K562 (cell line): Measurements from ENCODE around the gene IL15RA. TPM values are rescaled to one million over a fixed set of nuclear protein-coding genes. Genes with fewer than 3 reads are reported as not detected.

Source experiments
- ATAC-seq: fragments of 200-7000 bp; cut with Tn5 transposase; 3 replicates; pipeline ENCODE4 v1.9.1; 2020; ENCODE audit warnings: moderate library complexity
- BruUV-seq: library from RNA; stranded (reverse); fragments of 400-500 nt; replicated peaks from 2 replicates; lab custom pipeline; 2021; lab: Mats Ljungman, UMichigan
- CTCF ChIA-PET: fragments of 300-600 bp; formaldehyde crosslinking; extraction: SDS; loops from one replicate; lab custom pipeline; 2021; ENCODE audit warnings: low intra/inter-chr PET ratio; lab: Yijun Ruan, JAX
- POLR2A ChIA-PET: fragments of 300-600, 350-650 bp; sonication (Branson Sonifier 250); formaldehyde crosslinking; extraction: SDS; loops from one replicate; lab custom pipeline; 2021; ENCODE audit warnings: antibody characterized with exemption, inconsistent platforms; lab: Yijun Ruan, JAX
- DNase-seq, 4 experiments: peaks; one replicate each; pipeline versions ENCODE4 v3.0.0 to v3.0.0-alpha.2; 2011 to 2018; ENCODE audit warnings: low spot score in 3 of 4, mixed read lengths in 3 of 4; ENCODE audit errors: extremely low read depth in 1 of 4
- FAIRE-seq: peaks from 2 replicates; lab custom pipeline; 2011; peaks lifted over from hg19 to GRCh38; lab: Jason Lieb, UNC
- H2AFZ ChIP-seq: 2 replicates; pipeline ENCODE4 v1.6.0; 2011; ENCODE audit warnings: low read depth, low read length, control low read depth, inconsistent platforms
- H3K27ac ChIP-seq: fragments of 200-600 bp; 3 replicates; pipeline ENCODE4 v1.8.0; 2011; ENCODE audit warnings: low read depth, mild to moderate bottlenecking, control low read depth, inconsistent platforms, low read length, moderate library complexity, mixed read lengths; ENCODE audit errors: extremely low read depth
- H3K27me3 ChIP-seq, 2 experiments: fragments of 300-600 bp in 1 of 2; 2 replicates in 1 of 2; 3 replicates in 1 of 2; pipeline versions ENCODE4 v1.6.0 to v1.8.0; 2011; ENCODE audit warnings: inconsistent platforms in 2 of 2, low read length in 2 of 2, mild to moderate bottlenecking in 1 of 2, mixed read lengths in 1 of 2, moderate library complexity in 1 of 2; ENCODE audit not compliant: control insufficient read depth in 2 of 2, insufficient read depth in 2 of 2
- H3K36me3 ChIP-seq: fragments of 300-600 bp; 3 replicates; pipeline ENCODE4 v1.8.0; 2011; ENCODE audit warnings: mild to moderate bottlenecking, low read length, inconsistent platforms; ENCODE audit not compliant: control insufficient read depth, insufficient read depth
- H3K4me1 ChIP-seq, 2 experiments: fragments of 200-600 bp in 1 of 2; replicated peaks in 1 of 2; 2 replicates in 1 of 2; 3 replicates in 1 of 2; pipeline versions ENCODE4 v1.5.1 to v1.8.0; 2011; ENCODE audit warnings: inconsistent platforms in 2 of 2, low read length in 2 of 2, mild to moderate bottlenecking in 1 of 2, mixed read lengths in 1 of 2, moderate library complexity in 1 of 2; ENCODE audit not compliant: control insufficient read depth in 2 of 2, insufficient read depth in 2 of 2
- H3K4me2 ChIP-seq: 2 replicates; pipeline ENCODE4 v1.6.1; 2011; ENCODE audit warnings: low read length, control low read depth, inconsistent platforms, mixed read lengths; ENCODE audit not compliant: insufficient read depth
- H3K4me3 ChIP-seq: fragments of 200-600 bp; sonication (generic), shearing (Covaris generic); 2 replicates; pipeline ENCODE4 v1.5.1; 2016; ENCODE audit warnings: control low read depth, inconsistent platforms
- H3K79me2 ChIP-seq: fragments of 200-600 bp; 3 replicates; pipeline ENCODE4 v1.8.0; 2011; ENCODE audit warnings: low read length, inconsistent platforms; ENCODE audit not compliant: control insufficient read depth, insufficient read depth
- H3K9ac ChIP-seq, 2 experiments: 2 replicates each; pipeline versions ENCODE4 v1.6.0 to v1.6.1; 2011; ENCODE audit warnings: low read depth in 2 of 2, low read length in 2 of 2, control low read depth in 1 of 2, inconsistent platforms in 1 of 2, mild to moderate bottlenecking in 1 of 2, mixed read lengths in 1 of 2; ENCODE audit not compliant: insufficient read depth in 1 of 2
- H3K9me1 ChIP-seq: one replicate; pipeline ENCODE4 v1.6.0; 2011; ENCODE audit warnings: inconsistent platforms, mild to moderate bottlenecking, low read length, moderate library complexity; ENCODE audit not compliant: control insufficient read depth, insufficient read depth
- H3K9me3 ChIP-seq: replicated peaks from 2 replicates; pipeline ENCODE4 v1.5.1; 2011; ENCODE audit warnings: low read depth, low read length, inconsistent platforms; ENCODE audit not compliant: control insufficient read depth, insufficient read depth
- H4K20me1 ChIP-seq: replicated peaks from 2 replicates; pipeline ENCODE4 v1.6.1; 2011; ENCODE audit warnings: low read length, inconsistent platforms, mixed read lengths; ENCODE audit not compliant: control insufficient read depth, insufficient read depth
- BCL6 ChIP-seq: fragments of 250-450 bp; sonication (Bioruptor Pico); IDR thresholded peaks from 2 replicates; pipeline ENCODE4 v1.4.0; 2020
- CREBBP ChIP-seq: IDR thresholded peaks from one replicate; pipeline ENCODE4 v1.6.1; 2012; ENCODE audit warnings: low read depth, mild to moderate bottlenecking, control low read depth, inconsistent platforms, low read length
- HMG20B ChIP-seq: fragments of 250-450 bp; sonication (Bioruptor Pico); IDR thresholded peaks from 2 replicates; pipeline ENCODE4 v1.5.0; 2021; ENCODE audit warnings: mild to moderate bottlenecking
- HOXB6 ChIP-seq: fragments of 250-450 bp; sonication (Bioruptor Pico); IDR thresholded peaks from 2 replicates; pipeline ENCODE4 v1.5.1; 2022; ENCODE audit warnings: mild to moderate bottlenecking, borderline replicate concordance
- JUNB ChIP-seq: fragments of 450-650 bp; formaldehyde crosslinking; conservative IDR thresholded peaks from 2 replicates; pipeline ENCODE4 v1.4.0; 2020; ENCODE audit warnings: mild to moderate bottlenecking
- KAT7 ChIP-seq: sonication (generic); formaldehyde crosslinking; IDR thresholded peaks from 2 replicates; pipeline ENCODE4 v1.8.0; 2022; ENCODE audit warnings: missing genetic modification reagents, mild to moderate bottlenecking, borderline replicate concordance
- KLF10 ChIP-seq: fragments of 250-450 bp; sonication (Bioruptor Pico); IDR thresholded peaks from 2 replicates; pipeline ENCODE4 v1.6.1; 2021; ENCODE audit warnings: matching md5 sums
- KLF13 ChIP-seq: fragments of 450-650 bp; IDR thresholded peaks from 2 replicates; pipeline ENCODE4 v1.6.1; 2016; ENCODE audit warnings: missing genetic modification characterization, low read depth, mild to moderate bottlenecking, missing compliant biosample characterization, moderate library complexity, borderline replicate concordance
- MED1 ChIP-seq: sonication (generic); formaldehyde crosslinking; IDR thresholded peaks from 2 replicates; pipeline ENCODE4 v1.8.1; 2023; ENCODE audit warnings: missing genetic modification reagents, borderline replicate concordance
- RB1 ChIP-seq: fragments of 450-650 bp; IDR thresholded peaks from 2 replicates; pipeline ENCODE4 v1.6.1; 2017; ENCODE audit warnings: low read depth, mild to moderate bottlenecking
- RUNX1 ChIP-seq: sonication (generic); IDR thresholded peaks from 2 replicates; pipeline ENCODE4 v1.6.1; 2016; ENCODE audit warnings: antibody characterized with exemption, low read depth
- SMC3 ChIP-seq: conservative IDR thresholded peaks from 2 replicates; pipeline ENCODE4 v1.6.1; 2011; ENCODE audit warnings: low read depth, low read length, improper control_type of control experiment; ENCODE audit not compliant: insufficient read depth
- SRSF7 ChIP-seq: fragments of 200-400 bp; formaldehyde crosslinking; optimal IDR thresholded peaks from 2 replicates; pipeline ENCODE3; 2017; ENCODE audit warnings: mild to moderate bottlenecking, low read depth, low read length
- ZNF551 ChIP-seq: fragments of 250-450 bp; sonication (Bioruptor Pico); IDR thresholded peaks from 2 replicates; pipeline ENCODE4 v1.5.0; 2021; ENCODE audit warnings: mild to moderate bottlenecking, moderate library complexity
- WGBS: fragments of 100-300 bp; shearing (Covaris generic); methylation state at CpG from one replicate; pipeline ENCODE4 v1.1.6; 2016; ENCODE audit warnings: low coverage, mixed read lengths; ENCODE audit not compliant: insufficient coverage; ENCODE audit errors: missing lambda C conversion rate; 5-methylcytosine and 5-hydroxymethylcytosine counted together
- in situ Hi-C: fragments of 300-500 bp; cut with MboI; formaldehyde crosslinking; loops from 4 replicates; pipeline ENCODE4 v1.15.0; 2018; ENCODE audit warnings: inconsistent platforms, mixed read lengths
- intact Hi-C: fragments of 100-400 bp; cut with micrococcal nuclease; formaldehyde crosslinking; loops from 2 replicates; pipeline ENCODE4 v1.14.2; 2022
- polyA plus RNA-seq, 8 experiments: library from polyadenylated mRNA; depleted of rRNA in 4 of 8; stranded (reverse) in 5 of 8; unstranded in 3 of 8; fragments of >200 nt; fragmentation: Nextera tagmentation in 2 of 8; fragmentation: Illumina TruSeq in 1 of 8; extraction: Ambion mirVana in 2 of 8; extraction: Trizol in 1 of 8; gene quantifications; 2 replicates each; pipeline versions ENCODE4 v1.2.1 to v1.2.3, GENCODE V29; 2011 to 2014; ENCODE audit warnings: inconsistent platforms in 1 of 8, missing spikeins in 1 of 8
- total RNA-seq, 7 experiments: library from RNA; depleted of rRNA in 6 of 7; stranded (reverse); fragments of >200 nt in 6 of 7; fragmentation: Illumina TruSeq in 2 of 7; extraction: Trizol in 2 of 7; gene quantifications; 2 replicates each; pipeline versions ENCODE4 v1.2.1 to v1.2.3, GENCODE V29; 2011 to 2021; ENCODE audit warnings: low replicate concordance in 1 of 7
- TF ChIP-seq, protein P1 (sequence below): IDR thresholded peaks from 2 replicates; pipeline ENCODE4 v1.6.1; 2011; ENCODE audit warnings: borderline replicate concordance, low read depth, mild to moderate bottlenecking, moderate library complexity, low read length; ENCODE audit not compliant: insufficient read depth, poor library complexity, severe bottlenecking
- TF ChIP-seq, protein P2 (sequence below): fragments of 150-350 bp; IDR thresholded peaks from 2 replicates; pipeline ENCODE4 v1.6.1; 2014; ENCODE audit warnings: low read depth, mild to moderate bottlenecking, low read length, borderline replicate concordance

The IL15RA gene
- total and polyA plus RNA-seq, 9 of the 15 experiments (the other 6 are each of a cell fraction or from before 2014, with no cell fraction given): 1.2 to 11.7 (median 8.0) TPM

DNA sequence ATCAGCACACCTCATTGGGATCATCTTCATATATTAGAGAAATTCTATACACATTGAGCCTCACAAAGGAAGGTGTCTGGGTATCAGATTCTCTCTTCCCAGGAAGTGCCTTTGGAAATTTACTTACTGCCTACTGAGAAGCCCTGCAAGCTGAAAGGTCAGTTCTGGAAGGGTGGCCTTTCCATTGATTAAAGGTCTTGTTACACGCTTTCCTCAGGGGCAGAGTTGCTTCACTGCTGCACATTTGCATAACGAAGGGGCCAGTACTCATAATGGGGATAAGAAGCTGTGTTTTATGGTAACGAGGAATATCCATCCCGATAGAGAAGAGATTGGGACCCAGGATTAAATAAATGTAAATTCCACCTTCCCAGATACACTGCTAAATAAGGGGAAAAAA lies 19.4 kb upstream of the IL15RA start:
- Histone ChIP-seq H2AFZ (no peak overlapping the region), H4K20me1 (no peaks in the 10 kb centered on the region), H3K9me3 (peaks cover 5% of the 10 kb centered on the region), H3K4me3 (no peak overlapping the region), H3K27me3 (peaks cover 12 to 19% of the 10 kb centered on the region in 2 experiments; a peak in 4 of 5 replicates), H3K9me1 (no peaks in the 10 kb centered on the region), H3K4me1 (peaks cover 0 to 4% of the 10 kb centered on the region in 2 experiments; a peak in 4 of 5 replicates), H3K36me3 (no peaks in the 10 kb centered on the region), H3K79me2 (no peaks in the 10 kb centered on the region), H3K9ac (no peak overlapping the region), H3K4me2 (no peak overlapping the region), H3K27ac (no peak overlapping the region)
- in situ Hi-C loops (no loop called here), intact Hi-C loops (no loop called here)
- DNase-seq (no peak), ATAC-seq (no peak), FAIRE-seq (no peak)
- CTCF ChIA-PET: no interaction called here
- TF ChIP-seq KLF10 (CRISPR knock-in tag) (no peak), JUNB (CRISPR knock-in tag) (no peak), SMC3 (no peak), RB1 (no peak), SRSF7 (no peak), BCL6 (CRISPR knock-in tag) (no peak), ZNF551 (CRISPR knock-in tag) (no peak), MED1 (no peak), CREBBP (no peak), KAT7 (no peak), KLF13 (tag) (no peak), HMG20B (CRISPR knock-in tag) (no peak), HOXB6 (CRISPR knock-in tag) (no peak), RUNX1 (no peak)
- TF ChIP-seq, protein P1, sequence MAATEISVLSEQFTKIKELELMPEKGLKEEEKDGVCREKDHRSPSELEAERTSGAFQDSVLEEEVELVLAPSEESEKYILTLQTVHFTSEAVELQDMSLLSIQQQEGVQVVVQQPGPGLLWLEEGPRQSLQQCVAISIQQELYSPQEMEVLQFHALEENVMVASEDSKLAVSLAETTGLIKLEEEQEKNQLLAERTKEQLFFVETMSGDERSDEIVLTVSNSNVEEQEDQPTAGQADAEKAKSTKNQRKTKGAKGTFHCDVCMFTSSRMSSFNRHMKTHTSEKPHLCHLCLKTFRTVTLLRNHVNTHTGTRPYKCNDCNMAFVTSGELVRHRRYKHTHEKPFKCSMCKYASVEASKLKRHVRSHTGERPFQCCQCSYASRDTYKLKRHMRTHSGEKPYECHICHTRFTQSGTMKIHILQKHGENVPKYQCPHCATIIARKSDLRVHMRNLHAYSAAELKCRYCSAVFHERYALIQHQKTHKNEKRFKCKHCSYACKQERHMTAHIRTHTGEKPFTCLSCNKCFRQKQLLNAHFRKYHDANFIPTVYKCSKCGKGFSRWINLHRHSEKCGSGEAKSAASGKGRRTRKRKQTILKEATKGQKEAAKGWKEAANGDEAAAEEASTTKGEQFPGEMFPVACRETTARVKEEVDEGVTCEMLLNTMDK: no peak
- TF ChIP-seq, protein P2, sequence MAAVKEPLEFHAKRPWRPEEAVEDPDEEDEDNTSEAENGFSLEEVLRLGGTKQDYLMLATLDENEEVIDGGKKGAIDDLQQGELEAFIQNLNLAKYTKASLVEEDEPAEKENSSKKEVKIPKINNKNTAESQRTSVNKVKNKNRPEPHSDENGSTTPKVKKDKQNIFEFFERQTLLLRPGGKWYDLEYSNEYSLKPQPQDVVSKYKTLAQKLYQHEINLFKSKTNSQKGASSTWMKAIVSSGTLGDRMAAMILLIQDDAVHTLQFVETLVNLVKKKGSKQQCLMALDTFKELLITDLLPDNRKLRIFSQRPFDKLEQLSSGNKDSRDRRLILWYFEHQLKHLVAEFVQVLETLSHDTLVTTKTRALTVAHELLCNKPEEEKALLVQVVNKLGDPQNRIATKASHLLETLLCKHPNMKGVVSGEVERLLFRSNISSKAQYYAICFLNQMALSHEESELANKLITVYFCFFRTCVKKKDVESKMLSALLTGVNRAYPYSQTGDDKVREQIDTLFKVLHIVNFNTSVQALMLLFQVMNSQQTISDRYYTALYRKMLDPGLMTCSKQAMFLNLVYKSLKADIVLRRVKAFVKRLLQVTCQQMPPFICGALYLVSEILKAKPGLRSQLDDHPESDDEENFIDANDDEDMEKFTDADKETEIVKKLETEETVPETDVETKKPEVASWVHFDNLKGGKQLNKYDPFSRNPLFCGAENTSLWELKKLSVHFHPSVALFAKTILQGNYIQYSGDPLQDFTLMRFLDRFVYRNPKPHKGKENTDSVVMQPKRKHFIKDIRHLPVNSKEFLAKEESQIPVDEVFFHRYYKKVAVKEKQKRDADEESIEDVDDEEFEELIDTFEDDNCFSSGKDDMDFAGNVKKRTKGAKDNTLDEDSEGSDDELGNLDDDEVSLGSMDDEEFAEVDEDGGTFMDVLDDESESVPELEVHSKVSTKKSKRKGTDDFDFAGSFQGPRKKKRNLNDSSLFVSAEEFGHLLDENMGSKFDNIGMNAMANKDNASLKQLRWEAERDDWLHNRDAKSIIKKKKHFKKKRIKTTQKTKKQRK: no peak
- WGBS: 13% methylated on average over 4 of the region's 4 CpGs
- BruUV-seq: no TSS peak
- POLR2A ChIA-PET: interaction anchor here (0.7 kb wide), 1 partner anchor 547 kb away, joined by 3 read pairs; no protein-coding TSS in a partner anchor
